C1 segment of cervical spinal cord (tissue), 14 donors: ENCODE measurements around the gene CFAP52.
"Not testable (repeated sequence)": the region's sequence is repeated elsewhere in the genome, so short reads cannot be mapped to it uniquely, and the experiment has no call there.

Source experiments
- DNase-seq, 14 donors: peaks; one replicate each; lab custom pipeline; 2025; lab: John Stamatoyannopoulos, UW

CFAP52 gene, protein sequence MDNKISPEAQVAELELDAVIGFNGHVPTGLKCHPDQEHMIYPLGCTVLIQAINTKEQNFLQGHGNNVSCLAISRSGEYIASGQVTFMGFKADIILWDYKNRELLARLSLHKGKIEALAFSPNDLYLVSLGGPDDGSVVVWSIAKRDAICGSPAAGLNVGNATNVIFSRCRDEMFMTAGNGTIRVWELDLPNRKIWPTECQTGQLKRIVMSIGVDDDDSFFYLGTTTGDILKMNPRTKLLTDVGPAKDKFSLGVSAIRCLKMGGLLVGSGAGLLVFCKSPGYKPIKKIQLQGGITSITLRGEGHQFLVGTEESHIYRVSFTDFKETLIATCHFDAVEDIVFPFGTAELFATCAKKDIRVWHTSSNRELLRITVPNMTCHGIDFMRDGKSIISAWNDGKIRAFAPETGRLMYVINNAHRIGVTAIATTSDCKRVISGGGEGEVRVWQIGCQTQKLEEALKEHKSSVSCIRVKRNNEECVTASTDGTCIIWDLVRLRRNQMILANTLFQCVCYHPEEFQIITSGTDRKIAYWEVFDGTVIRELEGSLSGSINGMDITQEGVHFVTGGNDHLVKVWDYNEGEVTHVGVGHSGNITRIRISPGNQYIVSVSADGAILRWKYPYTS

DNA sequence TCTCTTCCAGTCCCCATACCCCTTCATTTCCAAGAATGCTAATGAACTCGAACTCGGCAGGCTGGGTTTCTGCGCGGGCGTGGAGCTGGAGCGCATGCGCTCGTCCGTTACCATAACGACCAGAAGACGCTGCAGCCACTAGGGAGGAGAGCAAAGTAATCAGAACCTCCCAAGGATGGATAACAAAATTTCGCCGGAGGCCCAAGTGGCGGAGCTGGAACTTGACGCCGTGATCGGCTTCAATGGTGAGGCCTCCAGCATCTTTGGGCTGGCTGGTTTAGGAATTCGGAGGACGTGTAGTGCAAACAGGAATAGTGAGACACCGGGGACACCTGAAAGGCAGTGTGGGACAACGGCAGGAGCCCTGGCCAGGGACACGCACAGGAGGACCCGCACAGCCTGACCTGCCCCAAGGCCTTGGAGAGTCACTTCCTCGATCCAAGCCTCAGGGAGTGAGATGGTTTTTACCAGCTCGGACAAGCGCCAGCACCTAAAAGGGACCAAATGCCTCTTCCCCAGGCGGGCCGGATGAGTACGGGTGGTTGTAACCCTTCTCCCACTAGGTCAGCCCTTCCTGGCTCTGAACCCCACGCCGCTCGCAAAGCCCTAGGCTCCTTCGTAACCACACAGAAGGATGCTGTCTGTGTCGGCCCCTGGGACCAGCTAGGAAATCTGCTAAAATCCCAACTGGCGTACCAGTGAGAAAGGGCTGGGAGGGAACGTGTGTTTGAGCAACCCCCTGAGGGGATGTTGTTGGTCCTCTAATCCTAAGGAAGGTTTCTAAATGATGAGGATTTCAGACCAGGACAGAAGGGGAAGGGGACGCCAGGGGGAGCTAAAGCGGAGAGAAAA lies at the start of gene CFAP52:
TSS of gene CFAP52 (plus strand) at position 122 of the 852 bp plus-strand sequence. CDS start at position 176, 54 bp downstream.
- DNase-seq = peak in 13 of 14 donors; percentile 9 to 78 (median 61)

DNA sequence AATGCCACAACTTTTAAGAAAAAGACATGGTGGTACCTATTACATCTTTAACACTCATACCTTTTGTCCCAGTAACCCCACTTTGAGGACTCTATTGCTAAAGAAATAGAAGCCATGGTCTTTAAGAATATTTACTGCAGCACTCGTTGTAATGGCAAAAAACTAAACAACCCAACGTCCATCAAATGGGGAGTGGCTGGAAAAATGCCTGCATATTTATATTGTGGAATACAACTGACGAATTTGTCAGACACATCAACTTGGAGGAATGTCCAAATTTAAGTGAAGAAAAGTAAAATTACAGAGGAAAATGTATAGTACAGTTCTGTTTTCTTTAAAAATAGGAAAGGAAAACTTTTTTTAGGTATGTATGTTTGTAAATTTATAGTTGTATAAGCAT lies 48.7 kb upstream of the CFAP52 start:
- DNase-seq = no peak

DNA sequence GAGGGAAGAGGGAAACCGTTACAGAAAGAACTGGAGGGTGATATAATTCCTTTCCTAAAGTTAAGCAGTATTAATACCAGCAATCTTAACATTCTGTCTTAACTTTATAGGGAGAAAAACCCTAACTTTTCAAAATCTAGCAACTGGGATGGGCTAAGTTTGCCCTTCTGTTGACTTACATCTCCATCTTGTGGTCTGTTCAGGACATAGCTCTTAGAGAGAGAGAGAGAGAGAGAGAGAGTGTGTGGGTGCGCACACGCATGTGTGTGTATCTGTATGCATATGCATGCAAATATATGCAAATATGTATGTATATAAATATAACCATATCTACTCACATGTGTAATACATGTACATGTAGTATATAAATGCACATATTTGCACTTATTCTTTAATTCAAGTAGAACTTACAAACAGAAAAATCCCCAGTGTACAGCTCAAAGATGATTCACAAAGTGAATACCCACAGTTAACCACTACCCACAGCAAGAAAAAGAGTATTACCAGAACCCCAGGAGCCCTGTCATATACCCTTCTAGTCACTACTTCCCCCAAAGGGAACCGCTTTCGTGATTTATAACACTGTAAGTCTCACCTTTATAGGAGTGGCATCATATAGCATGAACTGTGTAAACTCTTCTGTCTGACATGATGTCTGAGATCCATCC lies 47.3 kb upstream of the CFAP52 start:
- DNase-seq = no peak

DNA sequence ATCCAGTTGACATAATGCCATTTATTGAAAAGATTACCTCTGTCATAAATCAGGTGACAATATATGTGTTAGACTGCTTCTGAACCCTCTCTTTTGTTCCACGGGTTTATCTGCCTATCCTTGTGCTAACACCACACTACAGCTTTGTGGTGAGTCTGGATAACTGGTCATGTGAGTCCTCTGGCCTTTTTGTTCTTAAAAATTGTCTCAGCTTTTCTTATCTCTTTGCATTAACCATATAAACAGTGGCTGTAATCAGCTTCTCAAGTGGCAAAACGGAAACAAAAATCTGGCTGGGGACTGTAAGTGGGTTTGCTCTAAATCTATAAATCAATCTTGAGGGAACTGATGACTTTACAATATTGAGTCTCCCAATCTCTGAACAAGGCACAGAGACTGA lies 45.4 kb upstream of the CFAP52 start:
- DNase-seq = no peak

DNA sequence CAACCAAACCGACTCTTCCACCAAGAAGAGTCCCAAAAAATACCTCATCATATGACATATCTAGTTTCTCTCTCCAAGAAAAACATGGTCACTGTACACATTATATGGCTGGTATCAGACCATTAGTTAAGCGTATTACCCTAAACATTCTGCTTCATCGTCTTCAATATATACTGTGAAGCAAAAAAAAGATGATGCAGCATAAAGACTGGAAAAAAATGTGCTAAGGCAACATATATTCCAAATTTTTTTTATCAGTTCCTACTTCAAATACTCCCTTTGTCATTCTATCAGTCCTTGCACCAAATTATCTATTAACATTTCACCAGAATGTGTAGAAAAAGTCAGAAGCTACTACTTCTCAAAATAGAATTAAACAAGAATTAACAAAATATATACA lies 43.7 kb upstream of the CFAP52 start:
- no peak for DNase-seq

DNA sequence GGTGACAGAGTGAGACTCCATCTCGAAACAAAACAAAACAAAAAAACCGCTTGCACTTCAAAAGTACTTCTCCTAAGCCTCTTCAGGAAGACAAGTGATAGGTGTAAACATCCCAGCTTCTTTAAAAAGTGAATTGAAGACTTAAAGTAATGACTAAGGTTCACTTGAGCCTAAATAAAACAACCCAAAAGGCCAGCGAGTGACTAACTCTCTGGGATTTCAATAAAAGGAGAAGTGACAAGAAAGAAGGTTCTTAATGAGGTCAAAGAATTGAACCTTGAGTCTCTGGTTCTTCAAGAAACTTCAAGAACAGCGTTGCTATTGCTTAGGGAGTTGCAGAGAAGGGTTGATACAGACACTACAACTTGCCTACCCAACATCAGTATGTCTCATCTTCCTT lies 43.0 kb upstream of the CFAP52 start:
- no peak for DNase-seq

DNA sequence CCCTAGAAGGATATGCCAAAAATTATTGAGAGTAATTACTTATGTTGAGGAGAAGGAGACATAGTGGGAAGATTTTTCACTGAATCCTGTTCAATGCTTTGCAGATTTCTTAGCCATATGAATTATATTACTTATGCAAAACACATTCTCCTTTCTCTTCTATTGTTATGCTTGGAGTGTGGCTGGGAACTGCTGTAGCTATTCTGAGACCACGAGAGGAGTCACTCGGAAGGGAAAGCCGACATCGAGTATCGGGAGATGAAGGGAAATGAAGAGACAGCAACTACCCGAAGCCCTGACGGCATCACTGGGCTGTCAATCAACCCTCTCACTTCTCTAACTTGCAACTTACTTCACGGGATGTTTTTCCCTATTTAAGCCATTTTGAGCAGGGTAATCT lies 40.4 kb upstream of the CFAP52 start:
- DNase-seq = no peak

DNA sequence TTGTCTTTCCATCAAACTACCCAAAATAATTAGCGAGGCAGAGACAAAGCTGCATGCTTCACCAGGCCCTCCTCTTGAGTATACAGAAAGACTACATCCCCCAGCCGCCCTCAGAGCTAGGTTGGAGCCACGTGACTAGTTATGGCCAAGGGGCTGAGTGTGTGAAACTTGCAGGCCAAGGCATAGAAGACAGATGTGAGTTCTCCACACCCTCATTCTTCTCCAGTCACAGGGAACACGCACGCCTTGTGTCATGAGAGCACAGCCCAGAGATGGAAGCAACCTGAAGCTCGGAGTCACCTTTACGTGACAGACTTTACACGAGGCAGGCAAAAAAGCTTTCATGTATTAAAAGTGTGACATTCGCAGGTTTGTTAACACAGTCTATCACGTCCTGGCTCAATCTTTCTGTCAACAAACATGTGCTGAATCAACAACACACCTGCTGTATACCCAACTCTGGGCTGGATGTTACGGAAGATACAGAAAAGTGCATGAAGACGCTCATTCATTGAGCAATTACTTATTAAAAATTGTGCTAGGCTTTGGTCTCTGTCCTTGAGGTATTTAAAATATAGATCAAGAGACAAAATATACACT lies 39.2 kb upstream of the CFAP52 start:
- no peak for DNase-seq

DNA sequence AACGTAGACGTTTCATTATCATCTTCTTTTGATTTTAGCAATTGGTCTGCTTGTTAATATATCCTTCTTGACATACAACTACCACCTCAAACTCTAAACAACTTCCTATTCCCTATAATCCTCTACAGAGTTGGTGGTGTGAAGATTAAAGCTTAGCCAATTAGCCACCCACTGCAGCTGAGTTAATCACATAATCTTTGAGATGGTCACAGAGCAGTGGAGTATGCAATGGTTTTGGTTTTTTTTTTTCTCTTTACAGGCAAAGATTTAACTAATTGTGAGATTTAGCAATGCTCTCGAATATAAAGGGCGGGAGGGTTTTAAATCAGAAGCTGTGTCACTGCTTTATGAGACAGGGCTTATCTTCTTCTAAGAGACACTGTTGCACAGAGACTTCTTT lies 37.8 kb upstream of the CFAP52 start:
- DNase-seq = no peak

DNA sequence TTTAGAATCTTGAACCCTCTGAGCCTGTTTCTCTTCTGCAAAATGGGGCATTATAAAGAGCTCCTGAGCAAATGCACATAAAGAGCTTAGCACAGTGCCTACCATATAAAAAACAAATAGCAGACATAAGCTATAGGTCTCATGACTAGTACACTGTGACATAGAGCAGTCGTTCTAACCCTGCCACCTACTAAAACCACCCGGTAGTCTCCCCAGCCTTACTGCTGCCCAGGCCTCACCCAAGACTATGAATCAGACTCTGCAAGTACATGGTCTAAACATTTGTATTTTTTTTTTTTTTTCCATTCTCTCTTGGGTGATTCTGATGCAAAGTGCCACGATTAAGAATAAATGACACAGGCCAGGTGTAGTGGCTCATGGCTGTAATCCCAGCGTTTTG lies 34.7 kb upstream of the CFAP52 start:
- DNase-seq = no peak

DNA sequence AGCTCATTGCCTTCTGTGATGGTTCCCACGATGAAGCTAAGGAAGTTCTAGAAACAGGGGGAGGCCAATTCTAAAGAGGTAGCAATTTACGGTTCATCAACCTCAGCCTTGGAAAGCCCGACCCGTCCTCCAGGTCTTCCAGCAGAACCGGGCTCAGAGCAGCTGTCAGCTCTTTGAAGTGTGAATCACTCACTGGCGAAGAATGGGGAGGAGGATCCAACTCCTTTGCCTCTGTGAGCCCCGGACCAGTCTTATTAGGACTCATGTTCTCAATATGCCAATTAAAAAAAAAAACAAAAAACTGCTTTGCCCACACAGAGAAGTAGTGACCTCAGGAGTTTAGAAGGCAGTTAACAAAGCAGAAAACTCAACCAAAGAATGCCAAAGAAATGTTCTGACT lies 32.2 kb upstream of the CFAP52 start:
- DNase-seq = no peak

DNA sequence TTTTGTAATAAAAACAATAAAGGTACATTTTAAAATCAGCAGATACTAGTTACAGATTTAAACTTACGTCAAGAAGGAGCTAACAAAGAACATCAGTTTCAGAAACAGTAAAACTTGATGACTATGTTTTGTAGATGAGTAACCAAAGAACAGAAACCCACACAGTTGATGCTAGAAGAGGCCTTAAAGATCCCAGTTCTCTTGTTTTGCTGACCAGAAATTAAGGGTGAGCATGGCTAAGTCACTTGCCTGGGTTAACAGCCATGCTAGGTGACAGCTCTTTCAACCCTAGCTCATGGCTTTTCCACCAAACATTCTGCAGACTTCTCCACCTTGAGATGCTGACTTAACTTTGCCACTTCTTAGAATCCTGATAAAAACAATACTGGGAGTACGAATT lies 27.2 kb upstream of the CFAP52 start:
- no peak for DNase-seq

DNA sequence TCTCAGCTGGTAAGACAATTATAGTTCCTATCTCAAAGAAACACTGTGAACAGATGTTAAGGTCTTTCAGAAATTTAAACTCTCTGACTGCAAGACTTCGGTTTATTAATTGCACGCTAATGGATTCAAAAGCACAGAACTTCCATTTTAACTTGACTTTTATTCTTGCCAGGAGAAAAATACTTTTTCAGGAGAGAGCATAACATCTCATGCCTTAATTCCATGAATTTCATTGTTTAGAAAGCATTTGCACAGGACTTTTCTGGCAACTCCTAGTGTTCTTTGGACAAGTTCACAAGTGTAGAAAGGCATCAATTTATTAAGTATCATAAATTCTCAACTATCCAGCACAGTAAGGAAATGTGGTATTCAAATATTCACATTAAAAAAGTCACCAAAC lies 23.3 kb upstream of the CFAP52 start:
- no peak for DNase-seq

DNA sequence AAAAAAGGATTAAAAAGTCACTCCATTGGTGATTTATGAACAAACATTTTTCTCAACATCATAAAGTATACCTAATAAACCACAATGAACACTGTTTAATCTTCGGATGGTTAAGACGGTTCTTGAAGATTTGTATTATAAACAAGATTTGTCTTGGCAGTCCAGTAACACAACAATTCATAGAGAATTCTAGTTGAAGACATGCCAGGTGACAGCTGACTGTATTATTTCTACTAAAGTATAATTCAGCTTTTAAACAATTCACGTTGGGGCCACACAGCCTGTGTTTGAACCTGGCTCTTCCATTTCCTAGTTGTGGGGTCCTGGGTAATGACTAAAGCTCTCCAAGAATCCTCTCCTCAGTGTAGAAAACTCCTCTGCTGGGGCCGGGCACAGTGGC lies 22.8 kb upstream of the CFAP52 start:
- no peak for DNase-seq

DNA sequence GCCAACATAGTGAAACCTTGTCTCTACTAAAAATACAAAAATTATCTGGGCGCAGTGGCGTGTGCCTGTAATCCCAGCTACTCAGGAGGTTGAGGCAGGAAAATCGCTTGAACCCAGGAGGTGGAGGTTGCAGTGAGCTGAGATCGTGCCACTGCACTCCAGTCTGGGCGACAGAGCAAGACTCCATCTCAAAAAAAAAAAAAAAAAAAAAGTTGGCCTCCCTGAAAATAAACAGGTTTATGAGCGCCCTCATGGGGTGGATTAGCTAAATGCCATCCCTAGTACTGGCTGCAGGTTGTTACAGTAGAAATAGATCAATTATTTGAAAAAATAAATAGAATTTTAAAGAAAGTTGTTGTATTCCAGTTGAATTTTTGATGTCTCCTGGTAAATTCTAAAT lies 21.7 kb upstream of the CFAP52 start:
- not testable (repeated sequence) for DNase-seq

DNA sequence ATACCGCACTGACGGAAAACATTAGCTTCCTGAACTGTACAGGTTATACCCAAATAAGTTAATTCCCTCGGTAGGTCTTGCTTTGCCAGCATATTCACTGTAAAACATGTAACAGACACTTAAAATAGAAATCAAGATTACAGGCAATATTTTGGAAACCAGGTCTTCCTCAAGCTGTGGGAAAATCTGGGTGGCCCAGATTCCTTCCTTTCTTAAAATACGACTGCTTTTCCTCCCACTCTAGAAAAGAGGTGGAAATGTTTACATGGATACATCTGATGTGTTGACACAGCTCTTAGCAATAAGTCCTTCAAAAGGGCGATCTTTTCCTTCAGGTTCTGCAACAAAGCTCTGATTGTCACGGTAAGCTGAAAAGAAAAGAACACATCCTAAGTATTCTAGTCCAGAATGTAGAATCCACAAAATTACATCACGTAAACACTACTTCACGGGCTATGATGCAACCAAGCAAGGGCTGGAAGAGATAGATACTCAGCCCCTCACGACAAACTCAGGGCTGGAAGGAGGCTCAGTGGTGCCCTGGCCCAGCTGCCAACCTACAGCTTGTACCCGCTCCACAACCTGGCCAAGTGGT lies 19.2 kb upstream of the CFAP52 start:
- DNase-seq = no peak

DNA sequence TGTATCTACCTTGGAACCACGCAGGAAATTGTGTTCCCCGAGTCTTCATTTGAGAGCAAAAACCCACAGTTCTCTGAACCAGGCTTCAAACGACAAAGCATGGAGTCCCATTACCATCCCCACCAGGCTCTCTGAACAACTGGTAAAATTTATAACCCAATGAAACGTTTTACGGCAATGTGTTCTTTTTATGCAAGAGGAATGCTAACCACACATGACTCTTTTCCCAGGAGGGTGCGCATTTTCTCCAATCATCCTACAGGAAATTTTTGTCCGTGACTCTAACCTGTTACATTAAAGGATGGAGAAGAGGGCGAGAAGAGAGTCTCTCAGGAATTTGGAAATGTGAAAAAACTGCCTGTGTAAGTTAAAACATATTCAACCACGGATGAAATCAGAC lies 18.6 kb upstream of the CFAP52 start:
- DNase-seq = no peak

DNA sequence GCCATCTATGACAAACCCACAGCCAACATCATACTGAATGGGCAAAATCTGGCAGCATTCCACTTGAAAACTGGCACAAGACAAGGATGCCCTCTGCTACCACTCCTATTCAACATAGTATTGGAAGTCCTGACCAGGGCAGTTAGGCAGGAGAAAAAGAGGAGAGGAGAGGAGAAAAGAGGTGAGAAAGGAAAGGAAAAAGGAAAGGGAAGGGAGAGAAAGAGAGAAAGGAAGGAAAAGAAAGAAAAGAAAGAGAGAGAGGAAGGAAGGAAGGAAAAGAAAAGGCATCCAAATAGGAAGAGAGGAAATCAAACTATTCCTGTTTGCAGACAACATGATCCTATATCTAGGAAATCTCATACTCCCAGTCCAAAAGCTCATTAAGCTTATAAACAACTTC lies 12.3 kb upstream of the CFAP52 start:
- DNase-seq = no peak

DNA sequence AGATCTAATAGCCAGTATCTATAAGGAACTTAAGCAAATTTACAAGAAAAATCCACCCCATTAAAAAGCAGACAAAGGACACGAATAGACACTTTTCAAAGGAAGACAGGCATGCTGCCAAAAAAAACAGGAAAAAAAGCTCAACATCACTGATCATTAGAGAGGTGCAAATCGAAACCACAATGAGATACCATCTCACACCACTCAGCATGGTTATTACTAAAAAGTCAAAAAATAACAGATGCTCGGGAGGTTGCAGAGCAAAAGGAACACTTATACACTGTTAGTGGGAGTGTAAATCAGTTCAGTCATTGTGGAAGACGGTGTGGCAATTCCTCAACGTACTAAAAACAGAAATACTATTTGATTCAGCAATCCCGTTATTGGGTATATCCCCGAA lies 10.4 kb upstream of the CFAP52 start:
- no peak for DNase-seq

DNA sequence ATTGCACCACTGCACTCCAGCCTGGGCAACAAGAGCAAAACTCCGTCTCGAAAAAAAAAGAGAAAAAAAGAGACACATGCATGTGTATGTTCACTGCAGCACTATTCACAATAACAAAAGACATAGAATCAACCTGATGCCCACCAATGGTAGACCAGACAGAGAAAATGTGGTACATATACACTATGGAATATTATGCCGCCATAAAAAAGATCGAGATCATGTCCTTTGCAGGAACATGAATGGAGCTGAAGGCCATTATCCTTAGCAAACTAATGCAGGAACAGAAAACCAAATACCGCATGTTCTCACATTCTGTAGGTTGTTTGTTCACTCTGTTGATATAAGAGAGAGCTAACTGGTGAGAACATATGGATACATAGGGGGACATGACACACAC lies 9.7 kb upstream of the CFAP52 start:
- DNase-seq = not testable (repeated sequence)

DNA sequence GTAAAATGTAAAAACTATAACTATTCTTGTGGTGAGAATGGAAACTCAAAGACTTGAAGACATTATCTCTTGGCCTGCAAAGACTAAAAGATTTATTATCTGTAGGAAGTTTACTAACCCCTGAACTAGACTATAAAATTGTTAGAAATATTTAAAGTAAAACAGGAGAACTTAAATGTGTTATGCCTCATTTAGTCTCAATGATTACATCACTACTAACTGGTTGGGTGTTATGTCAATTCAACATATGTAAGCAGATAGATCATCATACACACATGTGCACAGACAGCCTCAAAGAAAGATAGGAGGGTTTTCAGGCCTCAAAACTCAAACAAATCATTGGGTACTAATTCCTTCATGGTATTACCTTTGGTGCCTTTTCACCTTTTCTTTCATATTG lies 8.4 kb upstream of the CFAP52 start:
- DNase-seq = no peak
